Heart left ventricle (tissue), 13 donors: ENCODE measurements around the gene APOBEC3F.

Source experiments
- POLR2A ChIP-seq, 2 donors: fragments of 450-650 bp; IDR thresholded peaks; one replicate each; pipeline ENCODE4 v1.6.1; 2017; ENCODE audit warnings: antibody characterized with exemption in 2 of 2, mild to moderate bottlenecking in 2 of 2, moderate library complexity in 2 of 2
- TF ChIP-seq, protein P1 (sequence below), 12 donors: fragments of 200-600 bp; sonication (generic) in 4 of 12; IDR thresholded peaks; one replicate each; pipeline versions ENCODE4 v1.5.0 to v1.8.0; 2018 to 2022; ENCODE audit warnings: antibody characterized with exemption in 12 of 12, mild to moderate bottlenecking in 5 of 12
- donor health status: ischemic (EF 13 %, LVEDD 7.1; RV severe dilation, severe dysfunction).
- donor health status: DM: no; HTN: yes; CAD: no.
- donor health status: DM: no; HTN: no; CAD: no.
- donor health status: ischemic (EF 25% LVEDD 6.9; RV normal size, moderate dysfunction).
- donor health status: ischemic (EF 25% LVEDD 5.7; RV mildly dilated, moderate dysfunction).
- donor health status: ischemic (EF 35%, LVEDD 5.7; RV mildly dilated, moderate dysfunction).
- donor health status: nonischemic (EF 11% LVEDD 7.7; RV severe dilation, severe dysfunction).
- donor health status: DM: yes; HTN: yes; CAD: no.
- donor health status: PGD.
- donor health status: ischemic (EF 29% LVEDD 5.4; RV normal size, mild dysfunction).
- donor health status: nonischemic (EF 23%, LVEDD 6.1; RV moderate dilation, normal function).

DNA sequence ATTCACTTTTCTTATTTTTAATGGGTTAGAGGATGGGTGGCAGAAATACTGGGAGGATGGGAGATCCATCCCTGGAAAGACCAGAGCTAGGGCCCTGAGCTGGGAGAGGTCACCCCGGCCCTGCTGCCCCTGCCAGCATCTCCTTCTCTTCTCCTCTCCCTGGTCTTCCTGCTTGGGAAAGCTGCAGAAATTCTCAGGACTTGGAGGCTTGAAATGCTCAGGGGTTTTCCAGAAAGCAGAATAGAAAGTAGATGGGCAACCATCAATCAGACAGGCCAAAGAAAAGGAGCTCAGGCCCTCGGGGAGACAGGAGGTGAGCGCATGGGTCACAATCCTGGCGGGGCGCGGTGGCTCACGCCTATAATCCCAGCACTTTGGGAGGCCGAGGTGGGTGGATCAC lies 57.9 kb downstream of the APOBEC3F start:
- no peak for TF ChIP-seq POLR2A (IDR thresholded peaks at IDR 0.05)
- TF ChIP-seq, protein P1, sequence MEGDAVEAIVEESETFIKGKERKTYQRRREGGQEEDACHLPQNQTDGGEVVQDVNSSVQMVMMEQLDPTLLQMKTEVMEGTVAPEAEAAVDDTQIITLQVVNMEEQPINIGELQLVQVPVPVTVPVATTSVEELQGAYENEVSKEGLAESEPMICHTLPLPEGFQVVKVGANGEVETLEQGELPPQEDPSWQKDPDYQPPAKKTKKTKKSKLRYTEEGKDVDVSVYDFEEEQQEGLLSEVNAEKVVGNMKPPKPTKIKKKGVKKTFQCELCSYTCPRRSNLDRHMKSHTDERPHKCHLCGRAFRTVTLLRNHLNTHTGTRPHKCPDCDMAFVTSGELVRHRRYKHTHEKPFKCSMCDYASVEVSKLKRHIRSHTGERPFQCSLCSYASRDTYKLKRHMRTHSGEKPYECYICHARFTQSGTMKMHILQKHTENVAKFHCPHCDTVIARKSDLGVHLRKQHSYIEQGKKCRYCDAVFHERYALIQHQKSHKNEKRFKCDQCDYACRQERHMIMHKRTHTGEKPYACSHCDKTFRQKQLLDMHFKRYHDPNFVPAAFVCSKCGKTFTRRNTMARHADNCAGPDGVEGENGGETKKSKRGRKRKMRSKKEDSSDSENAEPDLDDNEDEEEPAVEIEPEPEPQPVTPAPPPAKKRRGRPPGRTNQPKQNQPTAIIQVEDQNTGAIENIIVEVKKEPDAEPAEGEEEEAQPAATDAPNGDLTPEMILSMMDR (IDR thresholded peaks at IDR 0.05): no peak
